H9 (cell line): ENCODE measurements around the gene DBNDD1. TPM values are rescaled to one million over a fixed set of nuclear protein-coding genes. Genes with fewer than 3 reads are reported as not detected.

ENCODE experiments used
- DNase-seq: peaks from one replicate; pipeline ENCODE4 v3.0.0-alpha.2; 2017
- H2AFZ ChIP-seq: one replicate; pipeline ENCODE4 v1.6.1; 2013; ENCODE audit warnings: mild to moderate bottlenecking, low read length, control low read depth, moderate library complexity
- H2AK5ac ChIP-seq: 2 replicates; pipeline ENCODE4 v1.6.1; 2013; ENCODE audit warnings: low read length, control low read depth, mixed read lengths; ENCODE audit not compliant: insufficient read length
- H2BK120ac ChIP-seq: one replicate; pipeline ENCODE4 v1.6.1; 2013; ENCODE audit warnings: low read depth, mild to moderate bottlenecking, low read length, control low read depth, inconsistent platforms; ENCODE audit not compliant: poor library complexity, severe bottlenecking
- H2BK12ac ChIP-seq: 2 replicates; pipeline ENCODE4 v1.6.1; 2013; ENCODE audit warnings: low read length, control low read depth, mixed read lengths, low read depth; ENCODE audit not compliant: insufficient read length
- H2BK15ac ChIP-seq: 2 replicates; pipeline ENCODE4 v1.6.1; 2013; ENCODE audit warnings: low read depth, low read length, control low read depth
- H2BK20ac ChIP-seq: one replicate; pipeline ENCODE4 v1.6.1; 2013; ENCODE audit warnings: low read depth, mild to moderate bottlenecking, low read length, control low read depth, inconsistent platforms; ENCODE audit not compliant: poor library complexity, severe bottlenecking
- H2BK5ac ChIP-seq: 2 replicates; pipeline ENCODE4 v1.6.1; 2013; ENCODE audit warnings: low read length, control low read depth, mixed read lengths; ENCODE audit not compliant: insufficient read length
- H3K14ac ChIP-seq: 2 replicates; pipeline ENCODE4 v1.6.1; 2013; ENCODE audit warnings: low read length, control low read depth; ENCODE audit not compliant: insufficient read depth
- H3K18ac ChIP-seq: 2 replicates; pipeline ENCODE4 v1.6.1; 2013; ENCODE audit warnings: low read depth, mild to moderate bottlenecking, mixed read lengths, low read length, control low read depth; ENCODE audit not compliant: insufficient read length
- H3K23ac ChIP-seq: 2 replicates; pipeline ENCODE4 v1.6.1; 2013; ENCODE audit warnings: low read length, control low read depth, mixed read lengths, low read depth; ENCODE audit not compliant: insufficient read length
- H3K23me2 ChIP-seq: 2 replicates; pipeline ENCODE4 v1.6.1; 2013; ENCODE audit warnings: low read depth, mild to moderate bottlenecking, mixed read lengths, low read length, control low read depth; ENCODE audit not compliant: insufficient read length, poor library complexity, severe bottlenecking
- H3K27ac ChIP-seq: 2 replicates; pipeline ENCODE4 v1.5.1; 2013; ENCODE audit warnings: low read length, control low read depth, mixed read lengths, low read depth; ENCODE audit not compliant: insufficient read length
- H3K27me3 ChIP-seq: 2 replicates; pipeline ENCODE4 v1.6.1; 2013; ENCODE audit warnings: low read length, control low read depth, inconsistent platforms; ENCODE audit not compliant: insufficient read depth
- H3K4ac ChIP-seq: 2 replicates; pipeline ENCODE4 v1.6.1; 2013; ENCODE audit warnings: low read depth, mild to moderate bottlenecking, control low read depth, inconsistent platforms, low read length, moderate library complexity
- H3K4me1 ChIP-seq: 2 replicates; pipeline ENCODE4 v1.6.1; 2013; ENCODE audit warnings: low read length, control low read depth, inconsistent platforms; ENCODE audit not compliant: insufficient read depth
- H3K4me2 ChIP-seq: 2 replicates; pipeline ENCODE4 v1.6.1; 2013; ENCODE audit warnings: low read length, control low read depth, mixed read lengths; ENCODE audit not compliant: insufficient read length, insufficient read depth
- H3K56ac ChIP-seq: 2 replicates; pipeline ENCODE4 v1.6.1; 2013; ENCODE audit warnings: low read depth, mild to moderate bottlenecking, mixed read lengths, low read length, control low read depth; ENCODE audit not compliant: insufficient read length
- H3K79me1 ChIP-seq: 2 replicates; pipeline ENCODE4 v1.6.1; 2013; ENCODE audit warnings: low read depth, mild to moderate bottlenecking, moderate library complexity, low read length, control low read depth, inconsistent platforms; ENCODE audit not compliant: insufficient read depth, poor library complexity, severe bottlenecking
- H3K79me2 ChIP-seq: 2 replicates; pipeline ENCODE4 v1.6.1; 2013; ENCODE audit warnings: low read length, control low read depth, inconsistent platforms; ENCODE audit not compliant: insufficient read depth
- H3K9ac ChIP-seq: 2 replicates; pipeline ENCODE4 v1.6.1; 2013; ENCODE audit warnings: low read length, control low read depth, mixed read lengths; ENCODE audit not compliant: insufficient read length; ENCODE audit errors: extremely low read depth
- H3K9me3 ChIP-seq: one replicate; pipeline ENCODE4 v1.6.1; 2013; ENCODE audit warnings: low read depth, low read length, inconsistent platforms; ENCODE audit not compliant: control insufficient read depth
- H3T11ph ChIP-seq: one replicate; pipeline ENCODE4 v1.6.1; 2013; ENCODE audit warnings: mild to moderate bottlenecking, low read length, control low read depth, inconsistent platforms
- H4K20me1 ChIP-seq: one replicate; pipeline ENCODE4 v1.6.1; 2013; ENCODE audit not compliant: control insufficient read depth, insufficient read length, insufficient read depth
- H4K5ac ChIP-seq: 2 replicates; pipeline ENCODE4 v1.6.1; 2013; ENCODE audit warnings: low read depth, mild to moderate bottlenecking, mixed read lengths, low read length, control low read depth; ENCODE audit not compliant: insufficient read length
- H4K8ac ChIP-seq: replicated peaks from 2 replicates; pipeline ENCODE4 v1.6.1; 2013; ENCODE audit warnings: low read length, control low read depth, mixed read lengths, low read depth; ENCODE audit not compliant: insufficient read length
- H4K91ac ChIP-seq: 2 replicates; pipeline ENCODE4 v1.6.1; 2013; ENCODE audit warnings: low read depth, mild to moderate bottlenecking, moderate library complexity, mixed read lengths, low read length, control low read depth; ENCODE audit not compliant: insufficient read length
- H3K27ac Mint-ChIP-seq, 3 experiments: 2 replicates in 2 of 3; 3 replicates in 1 of 3; pipeline ENCODE4 v1.8.0; 2020 to 2021; ENCODE audit warnings: mixed read lengths in 3 of 3, mild to moderate bottlenecking in 1 of 3, moderate library complexity in 1 of 3
- H3K27me3 Mint-ChIP-seq: 2 replicates; pipeline ENCODE4 v1.8.0; 2021; ENCODE audit warnings: low read depth, mild to moderate bottlenecking, moderate library complexity, mixed read lengths
- H3K36me3 Mint-ChIP-seq, 3 experiments: 2 replicates in 2 of 3; 3 replicates in 1 of 3; pipeline ENCODE4 v1.8.0; 2020 to 2021; ENCODE audit warnings: low read depth in 3 of 3, mixed read lengths in 3 of 3; ENCODE audit not compliant: insufficient read depth in 1 of 3
- H3K4me1 Mint-ChIP-seq, 2 experiments: 2 replicates each; pipeline ENCODE4 v1.8.0; 2020; ENCODE audit warnings: mixed read lengths in 2 of 2
- H3K4me3 Mint-ChIP-seq, 2 experiments: 2 replicates in 1 of 2; 3 replicates in 1 of 2; pipeline ENCODE4 v1.8.0; 2020 to 2021; ENCODE audit warnings: mild to moderate bottlenecking in 2 of 2, mixed read lengths in 2 of 2, moderate library complexity in 1 of 2
- H3K9me3 Mint-ChIP-seq, 2 experiments: 2 replicates in 1 of 2; 3 replicates in 1 of 2; pipeline ENCODE4 v1.8.0; 2020; ENCODE audit warnings: mild to moderate bottlenecking in 2 of 2, mixed read lengths in 2 of 2, moderate library complexity in 1 of 2
- CTCF ChIP-seq: fragments of 200-600 bp; sonication (generic); conservative IDR thresholded peaks from 3 replicates; pipeline ENCODE4 v1.8.0; 2021; ENCODE audit warnings: antibody characterized with exemption, mild to moderate bottlenecking
- WGBS: extraction: QIAGEN DNeasy Blood & Tissue Kit; methylation state at CpG from one replicate; pipeline ENCODE4 v1.1.7; 2013; ENCODE audit warnings: missing lambda C conversion rate, low lambda C conversion rate, mixed read lengths; ENCODE audit not compliant: insufficient read length; ENCODE audit errors: extremely low coverage; 5-methylcytosine and 5-hydroxymethylcytosine counted together
- total RNA-seq: library from RNA; stranded (reverse); gene quantifications from 2 replicates; pipeline ENCODE4 v1.2.1, GENCODE V29; 2021

The DBNDD1 gene
- total RNA-seq, 1 experiment from 2014 or later: 87.3 TPM

DNA sequence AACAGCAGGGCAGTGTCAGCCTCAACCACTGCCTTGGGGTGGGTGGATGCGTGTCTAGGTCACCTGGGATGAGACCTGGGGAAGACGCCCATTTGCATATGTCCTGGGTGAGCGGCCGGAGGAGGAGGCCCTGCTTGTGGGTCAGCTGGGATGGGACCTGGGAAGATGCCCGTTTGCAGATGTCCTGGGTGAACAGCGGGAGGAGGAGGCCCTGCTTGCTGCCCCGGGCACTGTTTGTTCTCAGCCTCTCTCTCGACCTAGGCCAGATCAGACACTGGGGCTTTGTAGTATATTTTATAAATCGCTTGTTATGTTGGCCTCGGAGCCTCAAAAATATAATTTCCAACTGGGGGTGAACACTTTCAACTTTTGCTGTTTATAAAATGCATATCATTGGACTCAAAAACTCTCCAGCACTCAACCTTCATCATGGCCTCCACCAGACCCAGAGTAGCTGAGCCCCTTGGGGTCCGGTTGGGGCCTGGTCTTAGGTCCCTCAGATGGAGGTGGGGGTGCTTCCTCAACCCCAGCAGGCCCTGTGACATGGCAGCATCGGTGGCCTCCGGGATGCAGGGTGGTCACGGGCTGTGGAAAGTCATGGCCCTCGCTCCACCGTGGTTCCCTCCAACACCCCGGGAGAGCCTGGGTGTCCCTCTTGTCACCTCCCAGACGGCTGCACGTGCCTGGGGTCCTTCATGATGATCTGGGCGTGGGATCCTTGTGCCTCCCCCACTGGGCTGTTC, 17.3 kb downstream of the DBNDD1 start:
- H2AK5ac ChIP-seq: no peak overlapping the region
- no peak for TF ChIP-seq CTCF
- no peak overlapping the region for H4K91ac ChIP-seq
- DNase-seq: no peak
- H3K9ac ChIP-seq: no peak overlapping the region
- no peak overlapping the region for H4K5ac ChIP-seq
- no peak overlapping the region for H3T11ph ChIP-seq
- no peak overlapping the region for H3K18ac ChIP-seq
- H2BK20ac ChIP-seq: no peak overlapping the region
- no peak overlapping the region for H3K23ac ChIP-seq
- H3K9me3 ChIP-seq: no peaks in the 10 kb centered on the region
- no peaks in the 10 kb centered on the region for H3K27me3 ChIP-seq
- no peak overlapping the region for H2BK5ac ChIP-seq
- no peak overlapping the region for H4K8ac ChIP-seq
- no peak overlapping the region for H3K4me3 Mint-ChIP-seq
- H3K79me2 ChIP-seq: no peaks in the 10 kb centered on the region
- no peak overlapping the region for H2BK15ac ChIP-seq
- H3K27ac ChIP-seq: no peak overlapping the region
- no peaks in the 10 kb centered on the region for H3K4me1 ChIP-seq
- WGBS: no CpG with 5 or more reads among the region's 20 CpGs
- H2BK120ac ChIP-seq: no peak overlapping the region
- no peaks in the 10 kb centered on the region for H3K79me1 ChIP-seq
- H3K4ac ChIP-seq: no peak overlapping the region
- H3K36me3 Mint-ChIP-seq: peaks cover 5 to 21% (median 12%) of the 10 kb centered on the region in 3 experiments
- peaks cover 3% of the 10 kb centered on the region; the same call in 1 of the 2 replicates for H3K27me3 Mint-ChIP-seq
- H2AFZ ChIP-seq: no peak overlapping the region
- H3K9me3 Mint-ChIP-seq: peaks cover 0 to 2% of the 10 kb centered on the region in 2 experiments; a peak in 1 of 5 replicates
- peak overlapping the region in 2 of 3 experiments; percentile 28 to 57; a peak in 2 of 7 replicates for H3K27ac Mint-ChIP-seq
- peaks cover 5 to 9% of the 10 kb centered on the region in 2 experiments; a peak in 3 of 4 replicates for H3K4me1 Mint-ChIP-seq
- no peak overlapping the region; the same call in 1 of the 2 replicates for H3K14ac ChIP-seq
- no peak overlapping the region for H3K4me2 ChIP-seq
- H2BK12ac ChIP-seq: no peak overlapping the region
- no peak overlapping the region for H3K56ac ChIP-seq
- H3K23me2 ChIP-seq: no peaks in the 10 kb centered on the region
- peaks cover 4% of the 10 kb centered on the region for H4K20me1 ChIP-seq
